Uterus (tissue), 4 donors: ENCODE data around the gene PAM. TPM values are rescaled to one million over a fixed set of nuclear protein-coding genes. Genes with fewer than 3 reads are reported as not detected.

Experiments used
- DNase-seq, 2 donors: peaks; one replicate each; pipeline ENCODE4 v3.0.0-alpha.2; 2019 to 2020
- H3K27ac ChIP-seq, 2 donors: fragments of 200-600 bp; sonication (generic); 1 replicate in 1 of 2; 2 replicates in 1 of 2; pipeline ENCODE4 v1.5.1; 2016 to 2018
- H3K27me3 ChIP-seq, 2 donors: fragments of 200-600 bp; sonication (generic); one replicate each; pipeline ENCODE4 v1.5.1; 2018 to 2019; ENCODE audit warnings: control low read depth in 1 of 2
- H3K36me3 ChIP-seq, 2 donors: fragments of 200-600 bp; sonication (generic); one replicate each; pipeline ENCODE4 v1.5.1; 2019; ENCODE audit warnings: control low read depth in 1 of 2
- H3K4me1 ChIP-seq, 2 donors: fragments of 200-600 bp; sonication (generic); one replicate each; pipeline ENCODE4 v1.5.1; 2018 to 2019; ENCODE audit warnings: control low read depth in 1 of 2
- H3K4me3 ChIP-seq, 2 donors: fragments of 200-600 bp; sonication (generic); 1 replicate in 1 of 2; 2 replicates in 1 of 2; pipeline ENCODE4 v1.5.1; 2018 to 2019; ENCODE audit warnings: mild to moderate bottlenecking in 1 of 2
- H3K9me3 ChIP-seq, 2 donors: fragments of 200-600 bp; sonication (generic); one replicate each; pipeline ENCODE4 v1.5.1; 2019; ENCODE audit warnings: control low read depth in 1 of 2
- POLR2A ChIP-seq, 2 donors: fragments of 450-650 bp; IDR thresholded peaks; one replicate each; pipeline ENCODE4 v1.6.1; 2016; ENCODE audit warnings: antibody characterized with exemption in 2 of 2, mild to moderate bottlenecking in 1 of 2, moderate library complexity in 1 of 2
- intact Hi-C: fragments of 100-400 bp; cut with DNase I; formaldehyde crosslinking; loops from one replicate; pipeline ENCODE4 v1.15.1; 2023; ENCODE audit warnings: low total_unique reads
- total RNA-seq, 4 donors: library from RNA; depleted of rRNA in 3 of 4; stranded (reverse); fragments of >200 nt in 3 of 4; gene quantifications; one replicate each; pipeline versions ENCODE4 v1.1.0 to v1.2.4, GENCODE V29; 2014 to 2023
- TF ChIP-seq, protein P1 (sequence below), 4 experiments: fragments of 200-600 bp in 2 of 4; fragments of 450-650 bp in 2 of 4; sonication (generic) in 2 of 4; IDR thresholded peaks; one replicate each; pipeline ENCODE4 v1.5.1; 2016 to 2019; ENCODE audit warnings: antibody characterized with exemption in 4 of 4, mild to moderate bottlenecking in 2 of 4, moderate library complexity in 1 of 4
- donor health status: DM: yes; HTN: yes; CAD: no.

Gene PAM
- total RNA-seq, 4 donors from 2014 or later, result 101 to 502 (median 168) TPM

DNA sequence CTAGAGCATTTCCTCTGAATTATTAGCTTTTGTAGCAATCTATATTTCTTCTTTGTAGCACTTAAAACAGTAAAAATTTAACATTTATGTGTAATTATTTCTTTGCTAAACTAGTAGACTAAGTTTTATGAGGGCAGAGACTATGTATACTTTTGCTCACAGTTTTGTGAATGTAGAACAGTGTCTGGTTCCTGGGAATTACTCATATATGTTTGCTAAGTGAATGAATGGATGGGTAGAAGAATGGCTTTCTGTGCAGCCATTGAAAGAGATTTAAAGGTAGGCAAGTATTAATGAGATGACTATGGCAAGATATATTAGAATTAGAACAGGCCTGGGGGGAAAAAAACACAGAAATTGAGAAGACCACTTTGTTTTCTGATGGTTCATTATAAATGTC is 140.1 kb downstream of the PAM start:
- no peak overlapping the region for H3K27ac ChIP-seq
- H3K36me3 ChIP-seq, result no peaks in the 10 kb centered on the region
- intact Hi-C loops, result no loop called here
- H3K4me3 ChIP-seq, result no peak overlapping the region
- H3K27me3 ChIP-seq, result no peaks in the 10 kb centered on the region
- DNase-seq, result no peak
- no peaks in the 10 kb centered on the region for H3K9me3 ChIP-seq
- no peak for TF ChIP-seq POLR2A (IDR thresholded peaks at IDR 0.05)
- TF ChIP-seq, protein P1, sequence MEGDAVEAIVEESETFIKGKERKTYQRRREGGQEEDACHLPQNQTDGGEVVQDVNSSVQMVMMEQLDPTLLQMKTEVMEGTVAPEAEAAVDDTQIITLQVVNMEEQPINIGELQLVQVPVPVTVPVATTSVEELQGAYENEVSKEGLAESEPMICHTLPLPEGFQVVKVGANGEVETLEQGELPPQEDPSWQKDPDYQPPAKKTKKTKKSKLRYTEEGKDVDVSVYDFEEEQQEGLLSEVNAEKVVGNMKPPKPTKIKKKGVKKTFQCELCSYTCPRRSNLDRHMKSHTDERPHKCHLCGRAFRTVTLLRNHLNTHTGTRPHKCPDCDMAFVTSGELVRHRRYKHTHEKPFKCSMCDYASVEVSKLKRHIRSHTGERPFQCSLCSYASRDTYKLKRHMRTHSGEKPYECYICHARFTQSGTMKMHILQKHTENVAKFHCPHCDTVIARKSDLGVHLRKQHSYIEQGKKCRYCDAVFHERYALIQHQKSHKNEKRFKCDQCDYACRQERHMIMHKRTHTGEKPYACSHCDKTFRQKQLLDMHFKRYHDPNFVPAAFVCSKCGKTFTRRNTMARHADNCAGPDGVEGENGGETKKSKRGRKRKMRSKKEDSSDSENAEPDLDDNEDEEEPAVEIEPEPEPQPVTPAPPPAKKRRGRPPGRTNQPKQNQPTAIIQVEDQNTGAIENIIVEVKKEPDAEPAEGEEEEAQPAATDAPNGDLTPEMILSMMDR (IDR thresholded peaks at IDR 0.05), result no peak
- no peaks in the 10 kb centered on the region for H3K4me1 ChIP-seq

DNA sequence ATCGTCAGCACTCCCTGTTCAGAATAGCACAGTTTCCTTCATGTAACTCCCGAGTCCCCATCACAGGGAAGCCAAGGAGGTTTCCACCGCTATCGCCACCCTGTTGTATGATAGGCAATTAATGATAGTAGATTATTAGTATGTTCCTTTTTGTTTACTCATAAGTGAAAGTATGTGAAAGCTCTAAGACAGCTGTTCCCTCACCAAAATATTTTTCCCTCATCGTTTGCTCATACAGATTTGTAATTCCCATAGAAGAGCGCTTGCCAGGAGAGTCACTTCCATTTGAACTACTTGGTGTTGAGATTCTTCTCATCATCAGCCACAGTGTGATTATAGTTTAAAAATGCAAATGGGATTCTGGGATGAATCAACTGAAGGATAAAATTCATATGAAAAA is 140.9 kb downstream of the PAM start:
- no peaks in the 10 kb centered on the region for H3K27me3 ChIP-seq
- H3K27ac ChIP-seq, result no peak overlapping the region
- H3K4me3 ChIP-seq, result no peak overlapping the region
- no peaks in the 10 kb centered on the region for H3K9me3 ChIP-seq
- intact Hi-C loops, result no loop called here
- no peak for DNase-seq
- H3K4me1 ChIP-seq, result no peaks in the 10 kb centered on the region
- TF ChIP-seq POLR2A (IDR thresholded peaks at IDR 0.05), result no peak
- TF ChIP-seq, protein P1 (IDR thresholded peaks at IDR 0.05), result no peak
- no peaks in the 10 kb centered on the region for H3K36me3 ChIP-seq

DNA sequence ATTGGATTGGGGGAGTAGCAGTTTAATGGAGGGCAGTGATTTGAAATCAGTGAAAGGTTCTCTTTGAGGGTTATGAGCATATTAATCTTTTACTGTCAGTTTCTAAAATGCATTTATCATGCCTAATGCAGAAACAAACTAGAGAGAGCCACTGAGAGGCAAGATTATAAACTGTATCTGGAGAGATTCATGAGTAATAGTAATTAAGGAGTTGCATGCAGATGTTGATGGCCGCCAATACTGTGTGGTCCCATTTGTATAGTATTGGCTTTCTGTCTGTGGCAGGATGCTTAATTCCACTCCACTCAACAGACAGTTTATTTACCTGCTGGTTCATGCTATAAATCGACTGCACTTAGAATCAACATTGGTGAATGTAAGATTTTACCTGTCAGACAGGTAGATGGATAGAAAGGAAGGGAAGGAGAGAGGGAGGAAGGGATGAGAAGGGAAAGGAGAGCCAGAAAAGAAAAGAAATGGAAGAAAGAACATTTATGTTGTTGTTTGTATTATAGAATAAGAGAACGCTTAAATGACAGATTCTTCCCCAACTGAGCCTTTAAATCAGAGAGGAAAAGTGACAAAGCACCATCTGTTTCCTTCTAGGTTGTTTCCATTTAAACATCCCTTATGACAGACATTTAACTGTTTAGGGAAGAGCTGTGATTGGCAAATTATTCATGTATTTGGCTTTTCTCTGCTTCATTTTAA is 146.5 kb downstream of the PAM start:
- TF ChIP-seq, protein P1 (IDR thresholded peaks at IDR 0.05), result no peak
- TF ChIP-seq POLR2A (IDR thresholded peaks at IDR 0.05), result no peak
- Histone ChIP-seq H3K9me3 (no peaks in the 10 kb centered on the region), H3K4me3 (no peak overlapping the region), H3K36me3 (no peaks in the 10 kb centered on the region), H3K27me3 (no peaks in the 10 kb centered on the region), H3K27ac (no peak overlapping the region), H3K4me1 (no peaks in the 10 kb centered on the region)
- intact Hi-C loops, result no loop called here
- no peak for DNase-seq

DNA sequence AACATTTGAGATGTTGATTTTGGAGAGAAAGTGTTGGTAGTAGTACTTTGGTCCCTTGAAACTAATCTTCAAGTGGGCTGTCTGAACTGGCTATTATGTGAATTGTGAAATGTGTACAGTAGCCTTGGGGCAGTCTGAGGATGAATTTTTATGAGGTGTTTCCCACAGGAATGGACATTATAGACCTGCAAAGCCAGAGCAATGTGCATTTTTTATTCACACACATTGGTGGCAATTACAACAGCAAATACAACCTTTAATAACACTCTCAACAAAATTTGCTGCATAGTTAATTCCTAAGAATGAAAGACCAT is 147.0 kb downstream of the PAM start:
- no peak for DNase-seq
- no peak overlapping the region for H3K4me3 ChIP-seq
- intact Hi-C loops, result no loop called here
- no peaks in the 10 kb centered on the region for H3K9me3 ChIP-seq
- TF ChIP-seq, protein P1 (IDR thresholded peaks at IDR 0.05), result no peak
- TF ChIP-seq POLR2A (IDR thresholded peaks at IDR 0.05), result no peak
- no peaks in the 10 kb centered on the region for H3K36me3 ChIP-seq
- H3K27me3 ChIP-seq, result no peaks in the 10 kb centered on the region
- H3K27ac ChIP-seq, result no peak overlapping the region
- no peaks in the 10 kb centered on the region for H3K4me1 ChIP-seq

DNA sequence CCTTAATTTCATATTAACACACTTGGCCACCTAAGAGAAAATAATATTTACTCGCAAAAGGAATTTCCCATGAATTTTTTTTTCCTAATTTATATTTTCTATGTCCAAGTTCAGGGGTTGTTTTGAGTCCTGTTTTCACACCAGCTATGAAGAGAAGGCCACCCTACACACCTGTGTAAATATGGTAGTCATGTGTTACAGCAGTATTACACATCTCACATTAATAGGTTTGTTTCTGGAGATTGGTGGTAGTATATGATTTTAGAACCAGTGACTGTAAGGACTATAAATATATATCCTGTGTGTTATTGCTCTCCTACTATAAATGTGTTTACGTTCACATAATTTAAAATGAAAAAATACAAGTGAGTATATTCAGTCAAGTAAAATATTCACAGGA is 147.5 kb downstream of the PAM start:
- Histone ChIP-seq H3K9me3 (no peaks in the 10 kb centered on the region), H3K27ac (no peak overlapping the region), H3K36me3 (no peaks in the 10 kb centered on the region), H3K27me3 (no peaks in the 10 kb centered on the region), H3K4me3 (no peak overlapping the region), H3K4me1 (no peaks in the 10 kb centered on the region)
- intact Hi-C loops, result no loop called here
- no peak for DNase-seq
- TF ChIP-seq, protein P1 (IDR thresholded peaks at IDR 0.05), result no peak
- no peak for TF ChIP-seq POLR2A (IDR thresholded peaks at IDR 0.05)
